NCI-H1105 treated with DMSO at 0.1 percent for 48 hours (cell line): ENCODE results near the gene ADAM11.
"Not testable (repeated sequence)": the region's sequence is repeated elsewhere in the genome, so short reads cannot be mapped to it uniquely, and the experiment has no call there.

Experiments
- DNase-seq: peaks from one replicate; lab custom pipeline; 2025; lab: John Stamatoyannopoulos, UW

ADAM11 gene

GRCh38 chr17:44795928-44796327 lies 37.1 kb downstream of the ADAM11 start:
- DNase-seq = no peak

GRCh38 chr17:44796731-44797130 lies 37.9 kb downstream of the ADAM11 start:
- DNase-seq = no peak

- DNase-seq = no peak
These were observed 39.0 kb downstream of the ADAM11 start for GRCh38 chr17:44797802-44798201.

GRCh38 chr17:44798356-44798755 lies 39.6 kb downstream of the ADAM11 start:
- DNase-seq = no peak

GRCh38 chr17:44801880-44802279 lies 43.1 kb downstream of the ADAM11 start:
- DNase-seq = no peak

GRCh38 chr17:44804302-44805089 lies 45.7 kb downstream of the ADAM11 start:
- DNase-seq = no peak

GRCh38 chr17:44807093-44807816 lies 48.5 kb downstream of the ADAM11 start:
- no peak for DNase-seq

GRCh38 chr17:44807817-44808155 lies 49.0 kb downstream of the ADAM11 start:
- no peak for DNase-seq

- no peak for DNase-seq
These were observed 49.4 kb downstream of the ADAM11 start for GRCh38 chr17:44808156-44808555.

GRCh38 chr17:44808656-44809388 lies 50.0 kb downstream of the ADAM11 start:
- DNase-seq = not testable (repeated sequence)

GRCh38 chr17:44812263-44812662 lies 53.5 kb downstream of the ADAM11 start:
- DNase-seq = no peak

GRCh38 chr17:44818508-44818907 lies 59.7 kb downstream of the ADAM11 start:
- not testable (repeated sequence) for DNase-seq

- peak; percentile 97 for DNase-seq
These were observed 61.9 kb downstream of the ADAM11 start for GRCh38 chr17:44820631-44821212.

- not testable (repeated sequence) for DNase-seq
These were observed 66.4 kb downstream of the ADAM11 start for GRCh38 chr17:44825236-44825635.

- DNase-seq = no peak
These were observed 67.5 kb downstream of the ADAM11 start for GRCh38 chr17:44826123-44826790.

- DNase-seq = no peak
These were observed 69.1 kb downstream of the ADAM11 start for GRCh38 chr17:44827863-44828262.

GRCh38 chr17:44828919-44829522 lies 70.2 kb downstream of the ADAM11 start:
- DNase-seq = no peak

GRCh38 chr17:44829523-44830358 lies 71.0 kb downstream of the ADAM11 start, which contains the start of gene GJC1:
GJC1 (minus strand) TSS chr17:44830287; CDS start chr17:44805817, 24,470 bp downstream.
- peak; percentile 15 for DNase-seq

GRCh38 chr17:44830359-44831288 lies 71.8 kb downstream of the ADAM11 start:
- peak; percentile 9 for DNase-seq
